ENCODE data around the gene SYT8.

SYT8 gene

DNA sequence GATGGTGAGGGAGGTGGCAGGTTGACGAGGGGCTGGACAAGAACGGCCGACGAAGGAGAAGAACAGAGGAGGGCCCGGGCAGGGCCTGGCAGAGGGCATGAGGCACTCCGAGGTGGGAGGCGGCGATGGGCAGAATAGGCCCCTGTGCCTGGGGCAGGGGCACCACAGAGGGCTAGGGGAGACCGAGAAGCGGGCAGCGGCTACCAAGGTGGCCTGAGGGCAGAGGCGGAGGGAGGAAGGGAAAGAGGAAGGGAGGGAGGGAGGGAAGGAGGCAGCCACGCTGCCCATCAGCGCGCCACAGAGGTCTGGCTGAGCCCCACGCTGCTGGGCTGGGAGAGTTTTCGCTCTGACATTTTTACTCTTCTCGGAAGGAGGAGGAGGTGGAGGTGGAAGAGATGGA, 29.4 kb downstream of the SYT8 start:
- no peaks in the 10 kb centered on the region for H3K36me3 ChIP-seq (ENCODE audit: control insufficient read depth in 2 of 2, insufficient read depth in 1 of 2, low read length in 2 of 2)
- ChIA-PET CTCF (interaction anchor here (1.4 kb wide), 1 partner anchor 171 kb away, joined by 5 read pairs; no protein-coding TSS in a partner anchor), POLR2A (no interaction called here)
- H3K27ac ChIP-seq (ENCODE audit: extremely low read depth, low read depth, low read length) = no peak overlapping the region
- TF ChIP-seq ZNF121 (tag by site-specific recombination; IDR thresholded peaks at IDR 0.05) (no peak), ZNF274 (IDR thresholded peaks at IDR 0.05; ENCODE audit: low read length) (no peak), ZNF274 (tag by site-specific recombination; IDR thresholded peaks at IDR 0.05; ENCODE audit: borderline replicate concordance) (no peak), ZNF324 (tag by site-specific recombination; IDR thresholded peaks at IDR 0.05) (no peak), ZNF202 (tag by site-specific recombination; IDR thresholded peaks at IDR 0.05; ENCODE audit: borderline replicate concordance) (no peak), ZNF521 (tag by site-specific recombination; IDR thresholded peaks at IDR 0.05) (no peak), MYNN (tag by site-specific recombination; IDR thresholded peaks at IDR 0.05; ENCODE audit: borderline replicate concordance) (no peak), SALL2 (tag by site-specific recombination; IDR thresholded peaks at IDR 0.05; ENCODE audit: borderline replicate concordance) (no peak), ZSCAN16 (tag by site-specific recombination; IDR thresholded peaks at IDR 0.05) (no peak), ZNF776 (tag by site-specific recombination; IDR thresholded peaks at IDR 0.05; ENCODE audit: borderline replicate concordance) (no peak), ZNF791 (tag by site-specific recombination; IDR thresholded peaks at IDR 0.05) (no peak), ZNF514 (tag by site-specific recombination; IDR thresholded peaks at IDR 0.05) (no peak)
- TF ChIP-seq, protein P1, sequence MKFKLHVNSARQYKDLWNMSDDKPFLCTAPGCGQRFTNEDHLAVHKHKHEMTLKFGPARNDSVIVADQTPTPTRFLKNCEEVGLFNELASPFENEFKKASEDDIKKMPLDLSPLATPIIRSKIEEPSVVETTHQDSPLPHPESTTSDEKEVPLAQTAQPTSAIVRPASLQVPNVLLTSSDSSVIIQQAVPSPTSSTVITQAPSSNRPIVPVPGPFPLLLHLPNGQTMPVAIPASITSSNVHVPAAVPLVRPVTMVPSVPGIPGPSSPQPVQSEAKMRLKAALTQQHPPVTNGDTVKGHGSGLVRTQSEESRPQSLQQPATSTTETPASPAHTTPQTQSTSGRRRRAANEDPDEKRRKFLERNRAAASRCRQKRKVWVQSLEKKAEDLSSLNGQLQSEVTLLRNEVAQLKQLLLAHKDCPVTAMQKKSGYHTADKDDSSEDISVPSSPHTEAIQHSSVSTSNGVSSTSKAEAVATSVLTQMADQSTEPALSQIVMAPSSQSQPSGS (tag by site-specific recombination; IDR thresholded peaks at IDR 0.05; ENCODE audit: low read depth) = no peak
- TF ChIP-seq, protein P2, sequence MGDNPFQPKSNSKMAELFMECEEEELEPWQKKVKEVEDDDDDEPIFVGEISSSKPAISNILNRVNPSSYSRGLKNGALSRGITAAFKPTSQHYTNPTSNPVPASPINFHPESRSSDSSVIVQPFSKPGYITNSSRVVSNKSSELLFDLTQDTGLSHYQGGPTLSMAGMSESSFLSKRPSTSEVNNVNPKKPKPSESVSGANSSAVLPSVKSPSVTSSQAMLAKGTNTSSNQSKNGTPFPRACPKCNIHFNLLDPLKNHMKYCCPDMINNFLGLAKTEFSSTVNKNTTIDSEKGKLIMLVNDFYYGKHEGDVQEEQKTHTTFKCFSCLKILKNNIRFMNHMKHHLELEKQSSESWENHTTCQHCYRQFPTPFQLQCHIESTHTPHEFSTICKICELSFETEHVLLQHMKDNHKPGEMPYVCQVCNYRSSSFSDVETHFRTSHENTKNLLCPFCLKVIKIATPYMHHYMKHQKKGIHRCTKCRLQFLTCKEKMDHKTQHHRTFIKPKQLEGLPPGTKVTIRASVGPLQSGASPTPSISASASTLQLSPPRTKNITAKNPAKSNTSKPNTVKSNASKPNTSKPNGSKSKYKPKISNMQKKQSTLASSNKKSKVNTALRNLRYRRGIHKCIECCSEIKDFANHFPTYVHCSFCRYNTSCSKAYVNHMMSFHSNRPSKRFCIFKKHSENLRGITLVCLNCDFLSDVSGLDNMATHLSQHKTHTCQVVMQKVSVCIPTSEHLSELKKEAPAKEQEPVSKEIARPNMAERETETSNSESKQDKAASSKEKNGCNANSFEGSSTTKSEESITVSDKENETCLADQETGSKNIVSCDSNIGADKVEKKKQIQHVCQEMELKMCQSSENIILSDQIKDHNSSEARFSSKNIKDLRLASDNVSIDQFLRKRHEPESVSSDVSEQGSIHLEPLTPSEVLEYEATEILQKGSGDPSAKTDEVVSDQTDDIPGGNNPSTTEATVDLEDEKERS (tag by site-specific recombination; IDR thresholded peaks at IDR 0.05) = no peak
- TF ChIP-seq, protein P3, sequence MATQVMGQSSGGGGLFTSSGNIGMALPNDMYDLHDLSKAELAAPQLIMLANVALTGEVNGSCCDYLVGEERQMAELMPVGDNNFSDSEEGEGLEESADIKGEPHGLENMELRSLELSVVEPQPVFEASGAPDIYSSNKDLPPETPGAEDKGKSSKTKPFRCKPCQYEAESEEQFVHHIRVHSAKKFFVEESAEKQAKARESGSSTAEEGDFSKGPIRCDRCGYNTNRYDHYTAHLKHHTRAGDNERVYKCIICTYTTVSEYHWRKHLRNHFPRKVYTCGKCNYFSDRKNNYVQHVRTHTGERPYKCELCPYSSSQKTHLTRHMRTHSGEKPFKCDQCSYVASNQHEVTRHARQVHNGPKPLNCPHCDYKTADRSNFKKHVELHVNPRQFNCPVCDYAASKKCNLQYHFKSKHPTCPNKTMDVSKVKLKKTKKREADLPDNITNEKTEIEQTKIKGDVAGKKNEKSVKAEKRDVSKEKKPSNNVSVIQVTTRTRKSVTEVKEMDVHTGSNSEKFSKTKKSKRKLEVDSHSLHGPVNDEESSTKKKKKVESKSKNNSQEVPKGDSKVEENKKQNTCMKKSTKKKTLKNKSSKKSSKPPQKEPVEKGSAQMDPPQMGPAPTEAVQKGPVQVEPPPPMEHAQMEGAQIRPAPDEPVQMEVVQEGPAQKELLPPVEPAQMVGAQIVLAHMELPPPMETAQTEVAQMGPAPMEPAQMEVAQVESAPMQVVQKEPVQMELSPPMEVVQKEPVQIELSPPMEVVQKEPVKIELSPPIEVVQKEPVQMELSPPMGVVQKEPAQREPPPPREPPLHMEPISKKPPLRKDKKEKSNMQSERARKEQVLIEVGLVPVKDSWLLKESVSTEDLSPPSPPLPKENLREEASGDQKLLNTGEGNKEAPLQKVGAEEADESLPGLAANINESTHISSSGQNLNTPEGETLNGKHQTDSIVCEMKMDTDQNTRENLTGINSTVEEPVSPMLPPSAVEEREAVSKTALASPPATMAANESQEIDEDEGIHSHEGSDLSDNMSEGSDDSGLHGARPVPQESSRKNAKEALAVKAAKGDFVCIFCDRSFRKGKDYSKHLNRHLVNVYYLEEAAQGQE (tag by site-specific recombination; IDR thresholded peaks at IDR 0.05) = no peak
- TF ChIP-seq, protein P4, sequence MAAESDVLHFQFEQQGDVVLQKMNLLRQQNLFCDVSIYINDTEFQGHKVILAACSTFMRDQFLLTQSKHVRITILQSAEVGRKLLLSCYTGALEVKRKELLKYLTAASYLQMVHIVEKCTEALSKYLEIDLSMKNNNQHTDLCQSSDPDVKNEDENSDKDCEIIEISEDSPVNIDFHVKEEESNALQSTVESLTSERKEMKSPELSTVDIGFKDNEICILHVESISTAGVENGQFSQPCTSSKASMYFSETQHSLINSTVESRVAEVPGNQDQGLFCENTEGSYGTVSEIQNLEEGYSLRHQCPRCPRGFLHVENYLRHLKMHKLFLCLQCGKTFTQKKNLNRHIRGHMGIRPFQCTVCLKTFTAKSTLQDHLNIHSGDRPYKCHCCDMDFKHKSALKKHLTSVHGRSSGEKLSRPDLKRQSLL (tag by site-specific recombination; IDR thresholded peaks at IDR 0.05) = no peak
- TF ChIP-seq, protein P5, sequence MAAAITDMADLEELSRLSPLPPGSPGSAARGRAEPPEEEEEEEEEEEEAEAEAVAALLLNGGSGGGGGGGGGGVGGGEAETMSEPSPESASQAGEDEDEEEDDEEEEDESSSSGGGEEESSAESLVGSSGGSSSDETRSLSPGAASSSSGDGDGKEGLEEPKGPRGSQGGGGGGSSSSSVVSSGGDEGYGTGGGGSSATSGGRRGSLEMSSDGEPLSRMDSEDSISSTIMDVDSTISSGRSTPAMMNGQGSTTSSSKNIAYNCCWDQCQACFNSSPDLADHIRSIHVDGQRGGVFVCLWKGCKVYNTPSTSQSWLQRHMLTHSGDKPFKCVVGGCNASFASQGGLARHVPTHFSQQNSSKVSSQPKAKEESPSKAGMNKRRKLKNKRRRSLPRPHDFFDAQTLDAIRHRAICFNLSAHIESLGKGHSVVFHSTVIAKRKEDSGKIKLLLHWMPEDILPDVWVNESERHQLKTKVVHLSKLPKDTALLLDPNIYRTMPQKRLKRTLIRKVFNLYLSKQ (tag by site-specific recombination; IDR thresholded peaks at IDR 0.05; ENCODE audit: borderline replicate concordance) = no peak
- TF ChIP-seq, protein P6, sequence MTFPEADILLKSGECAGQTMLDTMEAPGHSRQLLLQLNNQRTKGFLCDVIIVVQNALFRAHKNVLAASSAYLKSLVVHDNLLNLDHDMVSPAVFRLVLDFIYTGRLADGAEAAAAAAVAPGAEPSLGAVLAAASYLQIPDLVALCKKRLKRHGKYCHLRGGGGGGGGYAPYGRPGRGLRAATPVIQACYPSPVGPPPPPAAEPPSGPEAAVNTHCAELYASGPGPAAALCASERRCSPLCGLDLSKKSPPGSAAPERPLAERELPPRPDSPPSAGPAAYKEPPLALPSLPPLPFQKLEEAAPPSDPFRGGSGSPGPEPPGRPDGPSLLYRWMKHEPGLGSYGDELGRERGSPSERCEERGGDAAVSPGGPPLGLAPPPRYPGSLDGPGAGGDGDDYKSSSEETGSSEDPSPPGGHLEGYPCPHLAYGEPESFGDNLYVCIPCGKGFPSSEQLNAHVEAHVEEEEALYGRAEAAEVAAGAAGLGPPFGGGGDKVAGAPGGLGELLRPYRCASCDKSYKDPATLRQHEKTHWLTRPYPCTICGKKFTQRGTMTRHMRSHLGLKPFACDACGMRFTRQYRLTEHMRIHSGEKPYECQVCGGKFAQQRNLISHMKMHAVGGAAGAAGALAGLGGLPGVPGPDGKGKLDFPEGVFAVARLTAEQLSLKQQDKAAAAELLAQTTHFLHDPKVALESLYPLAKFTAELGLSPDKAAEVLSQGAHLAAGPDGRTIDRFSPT (tag by site-specific recombination; IDR thresholded peaks at IDR 0.05) = no peak
- no peak overlapping the region for H3K4me3 ChIP-seq (ENCODE audit: low read depth, low read length)
- H3K4me1 ChIP-seq (ENCODE audit: control insufficient read depth, insufficient read depth, low read length) = no peaks in the 10 kb centered on the region
- H3K9me3 ChIP-seq (ENCODE audit: control insufficient read depth, insufficient read depth, low read depth, low read length) = no peaks in the 10 kb centered on the region

All from HEK293 (cell line).